ENCODE data around the gene LAMC1. TPM values are rescaled to one million over a fixed set of nuclear protein-coding genes. Genes with fewer than 3 reads are reported as not detected.
A peak's percentile ranks its signal among the peaks of the same experiment; 100 is the strongest.

LAMC1 gene
- total RNA-seq, 8 experiments from 2014 or later: 20.1 to 363 (median 140) TPM

DNA sequence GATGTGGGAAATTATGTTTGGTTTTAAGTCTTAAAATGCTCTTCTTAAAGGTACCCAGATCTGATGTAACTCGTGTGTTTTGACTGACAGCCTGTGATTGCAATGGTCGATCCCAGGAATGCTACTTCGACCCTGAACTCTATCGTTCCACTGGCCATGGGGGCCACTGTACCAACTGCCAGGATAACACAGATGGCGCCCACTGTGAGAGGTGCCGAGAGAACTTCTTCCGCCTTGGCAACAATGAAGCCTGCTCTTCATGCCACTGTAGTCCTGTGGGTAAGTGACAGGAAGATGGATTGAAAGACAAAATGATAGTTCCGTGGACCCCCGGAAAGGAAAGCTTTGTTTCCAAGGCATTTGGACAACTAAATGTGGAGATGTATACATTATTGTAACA, 91.2 kb downstream of the LAMC1 start:
- Histone ChIP-seq H3K4me3 (no peak overlapping the region), H3K27ac (no peak overlapping the region), H3K4me1 (replicated peaks in 1 of 2) (no peaks in the 10 kb centered on the region)
- 90 to 100% (median 94%) methylated on average over 2 to 9 of the region's 9 CpGs; no CpG with 5 or more reads in 3 of the 10 experiments for WGBS, 10 experiments
- in situ Hi-C loops (cut with MboI; ENCODE audit: low pct_unique_long_range_greater_than_20kb in 2 of 9, low sequenced_read_pairs in 9 of 9, unreplicated experiment in 9 of 9): loop anchor here in 1 of 9 experiments (10.0 to 25.0 kb wide), 2 partner anchors 60 to 152 kb away; partner anchors contain the start of gene SHCBP1L
- no peak for ATAC-seq (replicated peaks in 6 of 8)

DNA sequence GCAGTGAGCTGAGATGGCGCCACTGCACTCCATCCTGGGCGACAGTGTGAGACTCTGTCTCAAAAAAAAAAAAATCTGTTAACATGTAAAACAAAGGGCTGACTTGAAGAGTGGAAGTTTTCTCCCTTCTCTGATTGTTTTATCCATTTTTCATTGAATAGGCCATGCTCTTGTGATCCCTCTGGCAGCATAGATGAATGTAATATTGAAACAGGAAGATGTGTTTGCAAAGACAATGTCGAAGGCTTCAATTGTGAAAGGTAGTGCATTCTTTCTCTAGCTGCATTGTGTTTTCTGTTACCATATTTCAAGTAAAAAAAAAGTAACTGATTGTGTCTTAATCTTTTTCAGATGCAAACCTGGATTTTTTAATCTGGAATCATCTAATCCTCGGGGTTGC, 93.2 kb downstream of the LAMC1 start:
- no peak for ATAC-seq (replicated peaks in 6 of 8)
- Histone ChIP-seq H3K4me3 (no peak overlapping the region), H3K27ac (no peak overlapping the region), H3K4me1 (replicated peaks in 1 of 2) (no peaks in the 10 kb centered on the region)
- in situ Hi-C loops (cut with MboI; ENCODE audit: low pct_unique_long_range_greater_than_20kb in 2 of 9, low sequenced_read_pairs in 9 of 9, unreplicated experiment in 9 of 9): loop anchor here in 1 of 9 experiments (10.0 to 25.0 kb wide), 2 partner anchors 58 to 154 kb away; partner anchors contain the start of gene SHCBP1L
- WGBS, 10 experiments: 72 to 100% (median 90%) methylated on average over 1 to 4 of the region's 4 CpGs; no CpG with 5 or more reads in 2 of the 10 experiments

DNA sequence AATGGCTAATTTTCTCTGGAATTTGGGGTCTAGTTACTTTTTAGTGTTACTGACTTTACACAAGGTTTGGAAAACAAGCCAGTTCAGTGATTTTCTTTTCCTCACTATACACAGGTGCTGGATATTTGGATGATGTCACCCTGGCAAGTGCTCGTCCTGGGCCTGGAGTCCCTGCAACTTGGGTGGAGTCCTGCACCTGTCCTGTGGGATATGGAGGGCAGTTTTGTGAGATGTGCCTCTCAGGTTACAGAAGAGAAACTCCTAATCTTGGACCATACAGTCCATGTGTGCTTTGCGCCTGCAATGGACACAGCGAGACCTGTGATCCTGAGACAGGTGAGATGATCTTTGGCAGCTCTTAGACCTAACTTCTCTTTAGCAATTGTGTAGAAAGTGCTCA, 98.4 kb downstream of the LAMC1 start:
- H3K27ac ChIP-seq: no peak overlapping the region
- 82 to 100% (median 100%) methylated on average over 1 to 3 of the region's 3 CpGs; no CpG with 5 or more reads in 5 of the 10 experiments for WGBS, 10 experiments
- ATAC-seq (replicated peaks in 6 of 8): no peak
- H3K4me1 ChIP-seq (replicated peaks in 1 of 2): no peaks in the 10 kb centered on the region
- no peak overlapping the region for H3K4me3 ChIP-seq
- in situ Hi-C loops (cut with MboI; ENCODE audit: low pct_unique_long_range_greater_than_20kb in 2 of 9, low sequenced_read_pairs in 9 of 9, unreplicated experiment in 9 of 9): loop anchor here in 1 of 9 experiments (25.0 kb wide), 1 partner anchor 159 kb away; the partner anchor contains the start of gene SHCBP1L

DNA sequence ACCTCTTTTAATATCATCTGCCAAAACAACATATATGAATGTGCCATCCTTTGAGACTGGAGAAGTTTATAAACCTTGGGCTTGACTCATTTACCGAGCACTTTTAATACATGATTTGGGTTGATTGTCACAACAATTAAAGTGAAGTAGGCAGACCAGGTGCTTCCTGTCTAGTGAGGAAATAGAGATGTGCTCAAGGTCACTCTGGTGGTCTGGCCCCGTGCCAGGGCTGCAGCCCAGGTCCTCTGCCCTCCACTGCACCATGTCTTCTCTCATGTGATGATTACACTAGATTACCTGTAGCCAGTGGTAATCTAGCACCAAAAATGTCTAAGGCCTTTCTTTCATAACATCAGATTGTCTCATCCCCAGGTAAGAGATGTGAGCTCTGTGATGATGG, 101.0 kb downstream of the LAMC1 start:
- no peaks in the 10 kb centered on the region for H3K4me1 ChIP-seq (replicated peaks in 1 of 2)
- ATAC-seq (replicated peaks in 6 of 8): no peak
- no peak overlapping the region for H3K4me3 ChIP-seq
- H3K27ac ChIP-seq: no peak overlapping the region
- in situ Hi-C loops (cut with MboI; ENCODE audit: low pct_unique_long_range_greater_than_20kb in 2 of 9, low sequenced_read_pairs in 9 of 9, unreplicated experiment in 9 of 9): loop anchor here in 1 of 9 experiments (25.0 kb wide), 1 partner anchor 162 kb away; the partner anchor contains the start of gene SHCBP1L
- 0 to 100% (median 100%) methylated on average over 1 to 2 of the region's 2 CpGs; no CpG with 5 or more reads in 4 of the 10 experiments for WGBS, 10 experiments

DNA sequence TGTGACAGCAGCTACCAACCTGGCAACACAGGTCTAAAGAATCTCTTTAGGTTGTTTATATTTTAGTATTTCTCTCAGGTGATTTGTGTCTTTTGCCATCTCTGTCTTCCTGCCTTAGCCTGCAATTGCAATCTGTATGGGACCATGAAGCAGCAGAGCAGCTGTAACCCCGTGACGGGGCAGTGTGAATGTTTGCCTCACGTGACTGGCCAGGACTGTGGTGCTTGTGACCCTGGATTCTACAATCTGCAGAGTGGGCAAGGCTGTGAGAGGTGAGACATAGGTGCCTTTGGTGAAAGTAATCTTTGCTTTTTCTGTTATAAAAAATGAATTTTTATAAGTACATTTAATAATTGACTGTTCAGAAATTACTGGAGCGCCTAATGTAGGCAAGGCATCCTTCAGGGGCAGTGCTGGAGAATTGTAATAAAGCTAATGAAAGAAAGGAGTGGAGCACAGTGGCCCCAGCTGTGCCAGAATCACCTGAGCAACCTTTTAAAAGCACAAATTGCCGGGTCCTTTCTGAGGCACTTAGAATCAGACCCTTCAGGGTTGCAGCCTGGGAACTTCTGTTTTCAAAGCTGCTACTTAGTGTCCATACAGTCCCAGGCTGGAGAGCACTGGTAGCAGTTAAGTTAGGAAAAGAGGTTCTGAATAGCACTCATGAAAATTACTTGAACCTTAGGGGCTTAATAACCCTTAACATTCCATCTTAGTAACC, 102.2 kb downstream of the LAMC1 start:
- no peak overlapping the region for H3K27ac ChIP-seq
- in situ Hi-C loops (cut with MboI; ENCODE audit: low pct_unique_long_range_greater_than_20kb in 2 of 9, low sequenced_read_pairs in 9 of 9, unreplicated experiment in 9 of 9): no loop called here
- WGBS, 10 experiments: 75 to 100% (median 100%) methylated on average over 1 to 5 of the region's 5 CpGs; no CpG with 5 or more reads in 1 of the 10 experiments
- no peak overlapping the region for H3K4me3 ChIP-seq
- no peaks in the 10 kb centered on the region for H3K4me1 ChIP-seq (replicated peaks in 1 of 2)
- no peak for ATAC-seq (replicated peaks in 6 of 8)

DNA sequence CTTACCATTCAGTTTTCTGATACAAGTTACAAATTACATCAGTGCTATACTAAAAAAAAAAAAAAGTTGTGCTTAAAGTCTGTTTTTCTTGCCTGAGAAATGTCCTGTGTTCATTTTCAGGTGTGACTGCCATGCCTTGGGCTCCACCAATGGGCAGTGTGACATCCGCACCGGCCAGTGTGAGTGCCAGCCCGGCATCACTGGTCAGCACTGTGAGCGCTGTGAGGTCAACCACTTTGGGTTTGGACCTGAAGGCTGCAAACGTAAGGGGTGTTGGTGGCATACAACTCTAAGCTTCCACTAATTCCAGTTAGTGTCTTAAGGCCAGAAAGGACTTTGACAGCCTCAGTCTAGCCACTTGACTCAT, 102.8 kb downstream of the LAMC1 start:
- 84 to 100% (median 98%) methylated on average over 3 to 5 of the region's 5 CpGs; no CpG with 5 or more reads in 4 of the 10 experiments for WGBS, 10 experiments
- Histone ChIP-seq H3K4me1 (replicated peaks in 1 of 2) (no peaks in the 10 kb centered on the region), H3K4me3 (no peak overlapping the region), H3K27ac (no peak overlapping the region)
- ATAC-seq (replicated peaks in 6 of 8): peak in 3 of 8 experiments; percentile 10 to 20 (median 13)
- in situ Hi-C loops (cut with MboI; ENCODE audit: low pct_unique_long_range_greater_than_20kb in 2 of 9, low sequenced_read_pairs in 9 of 9, unreplicated experiment in 9 of 9): no loop called here

DNA sequence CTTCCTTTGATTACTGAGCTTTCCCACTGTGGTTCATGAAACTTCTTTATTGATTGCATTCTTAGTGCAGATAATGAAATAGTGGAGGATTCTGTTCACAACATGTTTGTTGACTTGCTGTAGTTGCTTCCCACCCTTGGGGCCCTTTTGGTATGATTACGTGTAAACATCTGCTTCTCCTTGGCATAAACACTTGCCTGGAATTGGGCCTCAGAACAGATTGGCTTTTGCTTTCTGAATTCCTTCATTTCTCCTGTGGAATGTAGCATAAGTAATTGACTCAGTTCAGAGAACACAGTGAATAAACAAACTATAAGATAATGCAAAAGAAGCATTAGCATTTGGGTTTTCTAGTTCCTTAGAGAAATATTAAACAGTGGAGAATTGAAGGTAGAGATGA, 103.3 kb downstream of the LAMC1 start:
- WGBS, 10 experiments: 0 to 100% (median 78%) methylated on average over 1 of the region's 1 CpG; no CpG with 5 or more reads in 1 of the 10 experiments
- Histone ChIP-seq H3K27ac (no peak overlapping the region), H3K4me3 (no peak overlapping the region), H3K4me1 (replicated peaks in 1 of 2) (no peaks in the 10 kb centered on the region)
- in situ Hi-C loops (cut with MboI; ENCODE audit: low pct_unique_long_range_greater_than_20kb in 2 of 9, low sequenced_read_pairs in 9 of 9, unreplicated experiment in 9 of 9): no loop called here
- ATAC-seq (replicated peaks in 6 of 8): peak in 3 of 8 experiments; percentile 81 to 91 (median 88)

DNA sequence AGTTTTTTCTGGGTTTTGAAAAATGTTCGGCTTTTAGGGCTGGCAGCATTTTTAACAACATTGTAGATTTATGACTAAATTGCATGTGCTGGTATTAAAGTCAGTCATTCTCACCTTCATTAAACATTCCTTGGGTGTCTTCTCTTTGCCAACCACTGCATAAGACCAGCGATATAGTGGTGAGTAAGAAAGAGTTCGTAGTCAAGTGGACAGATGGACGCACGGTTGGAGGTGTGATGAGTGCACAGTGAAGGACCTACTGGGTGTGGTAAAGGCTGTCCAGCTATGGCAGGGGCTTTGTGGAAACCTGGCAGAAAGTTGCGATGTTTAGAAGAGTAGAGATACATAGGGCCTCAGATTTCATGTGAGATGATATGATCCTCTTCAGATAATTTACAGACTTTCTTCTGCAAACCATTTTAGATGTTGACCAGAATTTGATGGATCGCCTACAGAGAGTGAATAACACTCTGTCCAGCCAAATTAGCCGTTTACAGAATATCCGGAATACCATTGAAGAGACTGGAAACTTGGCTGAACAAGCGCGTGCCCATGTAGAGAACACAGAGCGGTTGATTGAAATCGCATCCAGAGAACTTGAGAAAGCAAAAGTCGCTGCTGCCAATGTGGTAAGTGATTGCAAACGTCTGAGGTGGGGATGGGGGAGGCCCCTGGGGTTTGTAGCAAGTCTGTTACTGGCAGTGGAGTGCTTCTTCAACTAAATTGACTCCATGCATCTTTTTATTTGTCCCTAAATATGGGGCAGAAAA, 106.9 kb downstream of the LAMC1 start:
- WGBS, 10 experiments: 36 to 98% (median 89%) methylated on average over 3 to 15 of the region's 15 CpGs
- no peak for ATAC-seq (replicated peaks in 6 of 8)
- Histone ChIP-seq H3K27ac (no peak overlapping the region), H3K4me1 (replicated peaks in 1 of 2) (no peaks in the 10 kb centered on the region), H3K4me3 (no peak overlapping the region)
- in situ Hi-C loops (cut with MboI; ENCODE audit: low pct_unique_long_range_greater_than_20kb in 2 of 9, low sequenced_read_pairs in 9 of 9, unreplicated experiment in 9 of 9): no loop called here

DNA sequence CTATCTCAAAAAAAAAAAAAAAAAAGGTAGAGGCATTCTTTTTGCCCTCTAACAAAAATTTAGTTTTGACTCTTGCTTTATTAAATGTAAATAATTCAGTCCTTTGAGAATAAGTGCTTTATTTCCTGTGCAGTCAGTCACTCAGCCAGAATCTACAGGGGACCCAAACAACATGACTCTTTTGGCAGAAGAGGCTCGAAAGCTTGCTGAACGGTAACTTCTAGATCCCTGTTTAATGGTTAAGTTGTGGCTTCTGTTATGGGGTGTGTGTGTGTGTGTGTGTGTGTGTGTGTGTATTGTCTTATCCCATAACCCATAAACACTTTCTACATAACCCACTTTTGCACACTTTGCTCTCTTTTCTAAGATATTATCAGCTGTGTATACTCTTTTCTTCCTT, 107.9 kb downstream of the LAMC1 start:
- WGBS, 10 experiments: 93 to 100% (median 95%) methylated on average over 2 of the region's 2 CpGs; no CpG with 5 or more reads in 4 of the 10 experiments
- H3K27ac ChIP-seq: no peak overlapping the region
- in situ Hi-C loops (cut with MboI; ENCODE audit: low pct_unique_long_range_greater_than_20kb in 2 of 9, low sequenced_read_pairs in 9 of 9, unreplicated experiment in 9 of 9): no loop called here
- no peak overlapping the region for H3K4me3 ChIP-seq
- H3K4me1 ChIP-seq (replicated peaks in 1 of 2): no peaks in the 10 kb centered on the region
- no peak for ATAC-seq (replicated peaks in 6 of 8)

DNA sequence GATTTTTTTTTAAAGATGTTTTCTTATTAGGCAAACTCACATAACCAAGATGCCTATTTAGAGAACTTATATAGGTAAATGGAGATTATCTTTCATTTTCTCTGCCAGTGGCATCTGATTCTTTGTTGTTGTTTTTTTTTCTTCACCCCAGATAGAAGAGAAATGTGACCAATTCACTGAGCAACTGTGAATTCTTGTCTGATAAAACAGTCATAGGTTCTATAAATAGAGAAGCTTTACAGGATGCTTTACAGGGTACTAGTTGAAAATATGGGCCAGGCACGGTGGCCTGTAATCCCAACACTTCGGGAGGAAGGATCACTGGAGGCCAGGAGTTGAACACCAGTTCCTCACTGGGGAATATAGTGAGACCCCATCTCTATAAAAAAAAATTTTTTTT, 112.1 kb downstream of the LAMC1 start:
- H3K4me1 ChIP-seq (replicated peaks in 1 of 2): peaks cover 0 to 4% of the 10 kb centered on the region in 2 donors
- no peak for ATAC-seq (replicated peaks in 6 of 8)
- H3K4me3 ChIP-seq: no peak overlapping the region
- in situ Hi-C loops (cut with MboI; ENCODE audit: low pct_unique_long_range_greater_than_20kb in 2 of 9, low sequenced_read_pairs in 9 of 9, unreplicated experiment in 9 of 9): no loop called here
- 83 to 100% (median 94%) methylated on average over 1 to 2 of the region's 2 CpGs; no CpG with 5 or more reads in 1 of the 10 experiments for WGBS, 10 experiments
- no peak overlapping the region for H3K27ac ChIP-seq

DNA sequence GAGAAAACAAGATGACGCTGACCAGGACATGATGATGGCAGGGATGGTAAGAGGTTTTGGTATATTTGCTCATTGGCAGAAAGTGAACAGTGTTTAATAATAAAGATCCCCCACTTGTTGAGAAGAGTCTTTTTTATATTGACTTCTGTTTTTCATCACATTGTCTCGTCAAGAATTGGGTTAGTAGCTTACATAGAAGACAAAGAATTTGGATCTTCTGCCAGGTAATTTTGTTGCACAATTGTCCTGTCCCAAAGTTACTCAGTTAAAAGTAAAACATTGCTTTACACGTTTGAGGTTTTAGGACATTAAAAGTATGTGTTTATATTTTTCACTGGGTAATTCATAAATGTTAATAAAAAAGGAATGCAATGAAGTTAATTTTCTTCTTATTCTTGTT, 114.6 kb downstream of the LAMC1 start:
- no peak for ATAC-seq (replicated peaks in 6 of 8)
- 19 to 100% (median 74%) methylated on average over 1 to 3 of the region's 3 CpGs for WGBS, 10 experiments
- peaks cover 4 to 8% of the 10 kb centered on the region in 2 donors for H3K4me1 ChIP-seq (replicated peaks in 1 of 2)
- no peak overlapping the region for H3K27ac ChIP-seq
- in situ Hi-C loops (cut with MboI; ENCODE audit: low pct_unique_long_range_greater_than_20kb in 2 of 9, low sequenced_read_pairs in 9 of 9, unreplicated experiment in 9 of 9): no loop called here
- H3K4me3 ChIP-seq: no peak overlapping the region

DNA sequence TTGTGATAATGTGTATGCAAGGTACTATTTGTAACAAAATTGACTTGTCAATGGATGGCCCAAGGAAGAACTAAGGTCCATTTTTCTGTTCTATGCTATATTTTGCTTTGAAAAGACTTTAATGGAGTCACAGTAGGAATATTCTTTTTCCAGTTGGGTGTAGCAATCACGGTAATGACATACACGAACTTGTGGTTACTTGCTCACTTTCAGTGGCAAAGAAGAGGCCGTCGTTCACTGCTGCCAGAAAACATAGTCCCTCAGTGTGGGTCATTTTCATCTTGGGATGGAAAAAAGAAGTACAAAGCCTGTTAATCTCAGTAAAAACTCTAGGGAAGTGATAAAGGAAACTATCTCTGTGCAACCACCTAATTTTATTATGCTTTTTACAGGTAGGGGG, 115.1 kb downstream of the LAMC1 start:
- in situ Hi-C loops (cut with MboI; ENCODE audit: low pct_unique_long_range_greater_than_20kb in 2 of 9, low sequenced_read_pairs in 9 of 9, unreplicated experiment in 9 of 9): no loop called here
- H3K4me3 ChIP-seq: no peak overlapping the region
- 16 to 98% (median 69%) methylated on average over 2 to 4 of the region's 4 CpGs; no CpG with 5 or more reads in 2 of the 10 experiments for WGBS, 10 experiments
- ATAC-seq (replicated peaks in 6 of 8): no peak
- H3K27ac ChIP-seq: no peak overlapping the region
- H3K4me1 ChIP-seq (replicated peaks in 1 of 2): peaks cover 4 to 8% of the 10 kb centered on the region in 2 donors

DNA sequence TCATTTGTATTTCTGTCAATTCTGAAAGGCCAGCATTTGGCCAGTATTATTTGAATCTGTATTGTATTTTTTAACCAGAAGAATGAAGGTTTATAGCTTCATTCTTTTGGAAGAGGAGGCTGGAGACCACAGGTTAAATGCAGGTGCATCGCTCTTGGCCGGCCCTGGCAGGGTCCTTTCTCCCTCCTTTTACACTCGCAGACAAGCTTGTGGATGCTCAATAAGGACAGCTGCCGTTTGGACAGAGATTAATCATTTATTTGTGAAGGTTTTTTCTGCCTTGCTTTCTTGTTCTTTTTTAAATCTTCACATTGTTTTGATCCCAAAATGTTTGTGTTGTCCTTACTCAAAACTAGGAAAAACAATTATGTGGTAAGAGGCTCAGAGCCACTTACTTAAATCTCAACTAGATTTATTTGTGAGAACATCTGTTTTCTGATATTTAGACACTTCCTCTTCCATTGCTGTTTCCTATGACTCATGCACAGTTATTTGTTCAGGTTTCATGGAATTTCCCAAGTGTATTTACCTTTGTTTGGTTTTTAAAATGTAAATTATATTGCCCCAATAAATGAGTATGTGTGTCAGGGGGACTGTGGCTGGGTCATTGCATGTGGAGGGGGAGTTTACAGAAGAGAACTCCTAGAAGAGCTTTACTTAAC, 116.2 kb downstream of the LAMC1 start:
- in situ Hi-C loops (cut with MboI; ENCODE audit: low pct_unique_long_range_greater_than_20kb in 2 of 9, low sequenced_read_pairs in 9 of 9, unreplicated experiment in 9 of 9): no loop called here
- no peak overlapping the region for H3K27ac ChIP-seq
- peaks cover 4 to 8% of the 10 kb centered on the region in 2 donors for H3K4me1 ChIP-seq (replicated peaks in 1 of 2)
- peak in 2 of 8 experiments; percentile 15 to 66 for ATAC-seq (replicated peaks in 6 of 8)
- 0 to 100% (median 50%) methylated on average over 2 to 4 of the region's 4 CpGs; no CpG with 5 or more reads in 2 of the 10 experiments for WGBS, 10 experiments
- no peak overlapping the region for H3K4me3 ChIP-seq

Data from motor neuron (in vitro differentiated cells).